Activated naive CD4-positive, alpha-beta T cell treated with Interleukin-2 at 50 U/mL for 16 hours (primary cell): Measurements from ENCODE around the gene SLC26A8.
"Not testable (repeated sequence)": the region's sequence is repeated elsewhere in the genome, so short reads cannot be mapped to it uniquely, and the experiment has no call there.

Experiments
- DNase-seq: peaks from one replicate; pipeline ENCODE4 v3.0.0-alpha.2; 2020

Gene SLC26A8

GRCh38 chr6:36049582-36049981 lies 25.1 kb upstream of the SLC26A8 start:
- DNase-seq = no peak

DNA sequence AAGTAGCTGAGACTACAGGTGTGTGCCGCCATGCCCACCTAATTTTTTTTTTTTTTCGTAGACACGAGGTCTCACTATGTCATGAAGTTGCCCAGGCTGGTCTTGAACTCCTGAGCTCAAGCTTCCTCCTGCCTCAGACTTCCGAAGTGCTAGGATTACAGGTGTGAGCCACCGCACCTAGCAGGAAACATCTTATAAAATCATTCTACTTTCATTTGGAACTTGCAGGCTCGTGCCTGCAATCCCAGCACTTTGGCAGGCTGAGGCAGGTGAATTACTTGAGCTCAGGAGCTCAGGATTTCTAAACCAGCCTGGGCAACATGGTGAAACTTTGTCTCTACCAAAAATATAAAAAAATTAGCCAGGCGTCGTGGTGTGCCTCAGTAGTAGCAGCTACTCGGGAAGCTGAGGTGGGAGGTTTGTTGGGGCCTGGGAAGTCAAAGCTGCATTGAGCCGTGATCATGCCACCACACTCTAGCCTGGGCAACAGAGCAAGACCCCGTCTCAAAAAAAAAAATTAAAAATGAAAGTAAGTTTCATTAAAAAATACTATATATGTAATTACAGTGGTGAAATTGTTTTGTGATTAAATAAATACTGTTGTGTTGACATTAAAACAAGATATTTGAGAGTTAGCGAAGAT lies 18.3 kb upstream of the SLC26A8 start:
- DNase-seq = no peak

GRCh38 chr6:36040958-36041357 lies 16.5 kb upstream of the SLC26A8 start:
- no peak for DNase-seq

DNA sequence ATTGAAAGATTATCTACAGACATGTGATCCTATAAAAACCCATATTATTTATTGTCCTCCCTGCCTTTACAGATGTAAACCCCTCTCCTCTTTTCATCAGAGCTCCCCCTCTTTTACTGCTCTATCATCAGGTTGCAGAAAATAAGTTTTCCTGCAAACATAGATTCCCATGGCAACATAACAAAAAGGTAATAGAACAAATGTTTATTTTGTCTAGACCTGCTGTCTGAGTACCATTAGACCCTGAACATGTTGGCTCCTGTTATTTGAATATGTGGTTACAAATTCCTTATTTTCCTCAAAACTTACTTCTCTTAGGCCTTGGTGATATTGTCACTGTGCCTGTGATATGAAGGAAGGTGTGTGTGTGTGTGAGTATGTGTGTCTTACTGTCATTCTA lies 14.7 kb upstream of the SLC26A8 start:
- DNase-seq = no peak

DNA sequence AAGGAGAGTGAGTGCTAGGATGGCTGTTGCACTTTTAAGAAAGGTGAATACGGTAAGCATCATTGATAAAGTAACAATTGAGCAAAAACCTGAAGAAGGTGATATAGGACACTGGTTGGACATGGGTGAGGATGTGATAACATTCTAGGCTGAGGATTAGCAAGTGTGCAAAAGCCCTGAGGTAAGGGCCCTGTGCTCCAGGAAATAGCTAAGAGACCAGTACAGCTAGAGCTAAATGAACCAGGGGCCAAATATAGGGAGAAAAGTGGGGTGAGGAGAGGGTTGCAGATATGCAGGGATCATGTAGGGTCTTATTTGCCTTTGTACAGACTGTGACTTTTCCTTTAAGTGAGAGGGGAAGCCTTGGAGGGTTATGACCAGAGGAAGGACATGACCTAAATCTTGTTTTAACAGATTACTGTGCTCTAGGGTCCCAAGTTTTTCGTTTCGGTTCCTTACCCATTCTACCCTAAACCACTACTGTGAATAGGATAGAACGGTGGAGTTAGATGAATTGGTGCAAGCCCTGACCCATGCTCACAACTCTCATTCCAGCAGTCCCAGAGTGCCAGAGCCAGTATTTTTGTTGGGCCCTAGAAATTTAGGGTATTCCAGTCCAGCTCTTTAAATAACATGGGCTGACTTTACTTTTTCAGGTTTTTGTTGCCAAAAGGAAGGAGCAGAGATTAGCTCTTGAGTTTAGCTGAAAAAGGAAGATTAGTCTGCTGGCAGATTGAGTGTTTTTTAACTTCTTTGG lies 13.9 kb upstream of the SLC26A8 start:
- no peak for DNase-seq

GRCh38 chr6:36035225-36035624 lies 10.8 kb upstream of the SLC26A8 start:
- DNase-seq = no peak

GRCh38 chr6:36034441-36034840 lies 10.0 kb upstream of the SLC26A8 start:
- DNase-seq = no peak

DNA sequence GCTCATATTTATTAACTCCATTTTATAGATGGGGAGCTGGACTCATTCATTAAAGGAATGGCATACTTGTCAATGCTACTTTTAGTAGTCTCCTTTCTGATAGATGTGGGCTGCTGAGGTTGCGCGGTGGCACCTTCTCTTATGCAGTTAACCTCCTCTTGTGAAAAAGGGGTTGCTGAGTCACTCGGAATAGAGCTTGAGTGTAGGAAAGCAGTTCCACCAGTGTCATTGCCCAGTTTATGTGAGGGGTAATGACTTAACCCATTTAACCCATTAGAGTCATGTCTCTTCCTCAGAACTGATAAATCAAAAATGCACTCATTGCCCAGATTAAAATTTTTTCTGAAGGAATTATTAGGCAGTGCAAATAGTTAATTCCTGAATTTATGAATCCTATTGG lies 9.5 kb upstream of the SLC26A8 start:
- peak; percentile 33 for DNase-seq

- DNase-seq = not testable (repeated sequence)
Measured at GRCh38 chr6:36033144-36033543, 8.7 kb upstream of the SLC26A8 start.

GRCh38 chr6:36032261-36032660 lies 7.8 kb upstream of the SLC26A8 start:
- no peak for DNase-seq

GRCh38 chr6:36029464-36029863 lies 5.0 kb upstream of the SLC26A8 start:
- DNase-seq = no peak

- peak; percentile 78 for DNase-seq
Measured at GRCh38 chr6:36028877-36029324, 4.5 kb upstream of the SLC26A8 start.

GRCh38 chr6:36028088-36028876 lies 3.8 kb upstream of the SLC26A8 start:
- peak; percentile 46 for DNase-seq

GRCh38 chr6:36027501-36028087 lies 3.2 kb upstream of the SLC26A8 start, which contains the start of gene MAPK14:
MAPK14 (plus strand) TSS chr6:36027808; CDS start chr6:36028158, 350 bp downstream.
- peak; percentile 98 for DNase-seq

DNA sequence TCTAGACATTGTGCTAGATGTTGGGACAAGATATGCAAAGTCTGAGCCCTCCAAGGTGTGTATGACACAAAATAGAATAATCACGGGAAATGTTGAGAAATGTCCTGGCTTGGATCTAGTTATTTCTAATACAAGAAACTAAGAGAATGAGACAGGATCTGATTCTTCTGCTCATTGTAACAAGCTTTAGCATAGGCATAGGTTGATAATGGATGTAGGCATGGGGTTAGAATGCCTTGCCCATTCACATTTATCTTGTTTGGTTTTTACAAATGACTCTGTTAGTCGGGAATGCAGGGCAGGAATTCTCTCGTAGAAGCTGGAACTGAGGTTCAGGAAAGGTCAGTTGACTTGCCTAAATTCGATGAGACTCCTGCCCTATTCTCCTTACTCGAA lies 1.5 kb upstream of the SLC26A8 start:
- DNase-seq = no peak

GRCh38 chr6:36025260-36025931 lies 955 bp upstream of the SLC26A8 start:
- no peak for DNase-seq

DNA sequence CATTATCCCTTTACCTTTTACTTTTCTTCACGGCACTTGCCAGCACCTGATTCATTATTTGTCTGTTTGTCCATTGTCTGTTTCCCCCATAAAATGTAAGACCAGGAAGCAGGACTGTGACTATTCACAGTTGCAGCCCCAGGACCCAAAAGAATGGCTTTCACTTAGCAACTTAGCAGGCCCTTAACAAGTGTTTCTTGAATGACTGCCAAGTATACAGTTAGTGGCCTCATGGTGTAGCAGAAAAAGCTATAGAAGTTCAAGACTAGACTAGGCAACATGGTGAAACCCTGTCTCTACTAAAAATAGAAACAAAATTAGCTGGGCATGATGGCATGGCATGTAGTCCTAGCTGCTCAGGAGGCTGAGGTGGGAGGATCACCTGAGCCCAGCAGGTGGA lies 4.3 kb downstream of the SLC26A8 start:
- DNase-seq = no peak

DNA sequence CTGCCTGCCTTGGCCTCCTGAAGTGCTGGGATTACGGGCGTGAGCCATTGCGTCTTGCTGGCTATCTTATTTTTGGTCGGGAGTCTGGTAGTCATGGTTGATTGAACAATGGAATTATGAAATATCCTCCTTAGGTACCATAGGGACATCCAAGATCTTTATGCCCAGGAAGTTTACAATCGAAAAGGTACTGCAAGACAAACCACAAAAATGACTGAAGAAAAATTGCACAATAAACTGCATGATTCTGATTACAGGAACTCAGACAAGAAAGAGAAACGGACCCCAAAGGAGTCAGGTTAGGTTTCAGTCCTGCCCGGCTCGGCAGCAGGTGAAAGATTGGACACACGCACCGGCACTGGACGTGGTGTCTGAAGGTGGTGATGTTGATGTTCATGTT lies 5.3 kb downstream of the SLC26A8 start:
- no peak for DNase-seq

GRCh38 chr6:36018339-36018738 lies 6.1 kb downstream of the SLC26A8 start:
- no peak for DNase-seq

DNA sequence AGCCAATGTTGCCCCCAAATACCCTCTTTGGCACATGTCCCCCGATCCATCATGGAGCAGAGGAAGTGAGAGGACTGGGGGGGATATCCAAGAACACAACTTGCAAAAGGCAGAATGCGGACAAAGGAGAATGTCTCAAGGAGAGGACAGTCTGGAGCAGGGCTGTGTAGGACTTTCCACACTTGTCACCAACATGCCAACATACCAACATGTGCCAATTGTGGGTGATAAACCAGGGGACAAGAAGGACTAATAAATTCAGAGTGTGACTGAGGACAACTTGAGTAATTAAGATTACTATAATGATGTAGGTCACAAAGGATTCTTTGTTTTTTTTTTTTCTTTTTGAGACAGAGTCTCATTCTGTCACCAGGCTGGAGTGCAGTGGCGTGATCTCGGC lies 8.8 kb downstream of the SLC26A8 start:
- DNase-seq = no peak

DNA sequence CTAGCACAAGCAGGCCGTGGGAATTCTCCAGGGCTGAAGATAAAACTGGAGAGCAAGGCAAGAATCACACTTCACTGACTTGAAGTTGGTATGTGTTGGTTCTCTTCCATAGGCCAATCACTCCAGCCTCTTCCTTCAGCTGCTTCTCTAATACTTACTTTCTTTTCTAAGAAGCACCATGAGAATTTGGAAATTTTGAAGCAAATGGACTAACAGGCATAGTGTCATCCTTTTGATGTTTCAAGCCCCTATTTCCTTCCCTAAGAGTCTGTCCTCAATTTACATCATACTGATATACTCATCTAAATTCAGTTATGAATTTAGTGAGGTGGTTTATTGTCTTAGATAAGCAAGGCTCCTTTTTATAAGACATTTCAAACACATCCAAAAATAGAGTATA lies 24.0 kb downstream of the SLC26A8 start:
- DNase-seq = no peak

DNA sequence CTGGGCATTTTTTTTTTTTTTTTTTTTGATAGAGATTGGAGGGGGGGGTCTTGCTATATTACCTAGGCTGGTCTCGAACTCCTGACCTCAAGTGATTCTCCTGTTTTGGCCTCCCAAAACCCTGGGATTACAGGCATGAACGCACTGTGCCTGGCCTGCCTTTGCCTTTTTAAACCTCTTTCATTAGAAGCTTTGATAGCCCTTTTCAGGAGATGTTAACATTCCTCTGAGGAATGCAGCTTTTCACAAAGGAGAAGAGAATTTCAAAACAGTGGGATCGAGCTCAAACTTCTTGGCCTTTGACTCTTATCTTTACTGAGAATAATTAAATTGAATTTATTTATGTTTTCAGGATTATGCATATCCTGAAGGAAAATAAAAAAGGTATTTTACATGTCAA lies 31.3 kb downstream of the SLC26A8 start:
- no peak for DNase-seq

GRCh38 chr6:35988047-35988446 lies 36.4 kb downstream of the SLC26A8 start:
- not testable (repeated sequence) for DNase-seq
